AG04449 (cell line): Measurements from ENCODE around the gene CPNE8.

Source experiments
- CTCF ChIA-PET: fragments of 350-600 bp; formaldehyde crosslinking; extraction: SDS; loops from one replicate; lab custom pipeline; 2021; ENCODE audit warnings: antibody characterized with exemption; lab: Yijun Ruan, JAX
- POLR2A ChIA-PET: fragments of 400-600, 350-600 bp; formaldehyde crosslinking; extraction: SDS; loops from one replicate; lab custom pipeline; 2020; ENCODE audit warnings: antibody characterized with exemption, inconsistent platforms; lab: Yijun Ruan, JAX
- DNase-seq: peaks from one replicate; pipeline ENCODE4 v3.0.0-alpha.2; 2010; ENCODE audit warnings: low read depth, low spot score
- H3K4me3 ChIP-seq: 2 replicates; pipeline ENCODE4 v1.5.1; 2011; ENCODE audit warnings: low read depth, mild to moderate bottlenecking, control low read depth, low read length
- CTCF ChIP-seq: IDR thresholded peaks from one replicate; pipeline ENCODE4 v1.5.1; 2011; ENCODE audit warnings: mild to moderate bottlenecking, moderate library complexity, low read length, control low read depth, inconsistent platforms; ENCODE audit not compliant: insufficient read depth; ENCODE audit errors: missing control alignments

The CPNE8 gene

GRCh38 chr12:38610808-38611350 lies 294.5 kb downstream of the CPNE8 start:
- ChIA-PET POLR2A (no interaction called here), CTCF (no interaction called here)
- no peak overlapping the region for H3K4me3 ChIP-seq
- no peak for DNase-seq
- TF ChIP-seq CTCF, result no peak

GRCh38 chr12:38607295-38607694 lies 298.1 kb downstream of the CPNE8 start:
- DNase-seq, result no peak
- CTCF ChIA-PET, result no interaction called here
- no peak for TF ChIP-seq CTCF
- H3K4me3 ChIP-seq, result no peak overlapping the region
- POLR2A ChIA-PET, result no interaction called here
